GM20000 (cell line): Measurements from ENCODE around the gene CIDEC.
"Not testable (repeated sequence)": the region's sequence is repeated elsewhere in the genome, so short reads cannot be mapped to it uniquely, and the experiment has no call there.

Source experiments
- DNase-seq: peaks from one replicate; pipeline ENCODE4 v3.0.0; 2012; ENCODE audit warnings: low spot score
- TF ChIP-seq, protein P1 (sequence below): IDR thresholded peaks from 2 replicates; pipeline ENCODE4 v1.5.1; 2012; ENCODE audit warnings: mild to moderate bottlenecking, control low read depth; ENCODE audit errors: extremely low read depth, missing control alignments

The CIDEC gene

DNA sequence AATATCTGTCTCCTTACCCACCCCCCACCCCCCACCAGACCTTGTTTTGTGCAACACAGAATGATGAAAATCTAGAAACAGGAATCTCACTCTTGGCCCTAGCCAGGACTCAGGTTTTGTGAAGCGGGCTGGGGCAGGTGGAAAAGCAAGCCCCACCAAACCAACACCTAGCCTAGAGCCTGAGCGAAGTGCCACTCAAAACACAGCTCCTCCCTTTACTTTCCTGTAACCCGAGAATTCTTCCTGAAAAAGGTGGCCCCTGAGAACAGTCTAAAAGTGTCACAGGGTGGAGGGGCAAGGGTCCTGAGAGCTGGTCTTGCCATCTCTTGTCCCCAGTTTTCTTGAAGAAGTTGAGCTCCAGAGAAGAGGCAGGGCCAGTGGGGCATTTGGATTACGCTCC lies 18.9 kb downstream of the CIDEC start:
- TF ChIP-seq, protein P1, sequence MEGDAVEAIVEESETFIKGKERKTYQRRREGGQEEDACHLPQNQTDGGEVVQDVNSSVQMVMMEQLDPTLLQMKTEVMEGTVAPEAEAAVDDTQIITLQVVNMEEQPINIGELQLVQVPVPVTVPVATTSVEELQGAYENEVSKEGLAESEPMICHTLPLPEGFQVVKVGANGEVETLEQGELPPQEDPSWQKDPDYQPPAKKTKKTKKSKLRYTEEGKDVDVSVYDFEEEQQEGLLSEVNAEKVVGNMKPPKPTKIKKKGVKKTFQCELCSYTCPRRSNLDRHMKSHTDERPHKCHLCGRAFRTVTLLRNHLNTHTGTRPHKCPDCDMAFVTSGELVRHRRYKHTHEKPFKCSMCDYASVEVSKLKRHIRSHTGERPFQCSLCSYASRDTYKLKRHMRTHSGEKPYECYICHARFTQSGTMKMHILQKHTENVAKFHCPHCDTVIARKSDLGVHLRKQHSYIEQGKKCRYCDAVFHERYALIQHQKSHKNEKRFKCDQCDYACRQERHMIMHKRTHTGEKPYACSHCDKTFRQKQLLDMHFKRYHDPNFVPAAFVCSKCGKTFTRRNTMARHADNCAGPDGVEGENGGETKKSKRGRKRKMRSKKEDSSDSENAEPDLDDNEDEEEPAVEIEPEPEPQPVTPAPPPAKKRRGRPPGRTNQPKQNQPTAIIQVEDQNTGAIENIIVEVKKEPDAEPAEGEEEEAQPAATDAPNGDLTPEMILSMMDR, result no peak
- DNase-seq, result no peak

DNA sequence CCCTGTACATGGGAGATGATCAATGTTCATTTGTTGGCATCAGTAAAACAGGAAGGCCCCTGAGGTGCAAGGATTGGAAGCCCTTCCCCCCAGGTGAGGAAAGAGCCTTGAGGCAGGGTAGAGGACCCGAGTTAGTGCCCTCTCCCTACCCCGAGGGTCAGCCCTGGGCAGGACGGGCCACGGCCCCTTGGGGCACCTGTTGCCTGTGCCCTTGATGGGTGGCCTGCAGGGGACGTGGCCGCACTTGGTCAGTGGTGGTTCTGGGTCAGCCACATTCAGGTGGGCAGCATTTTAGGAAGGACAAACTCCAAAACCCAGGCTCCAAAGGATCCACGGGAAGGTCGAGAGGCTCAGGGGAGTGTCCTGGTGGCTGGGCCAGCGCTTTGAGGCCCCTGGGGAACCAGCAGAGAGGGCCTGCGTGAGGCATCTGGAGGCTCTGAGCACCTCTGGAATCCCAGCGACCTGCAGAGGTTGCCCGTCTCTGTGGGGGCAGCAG lies 20.5 kb downstream of the CIDEC start:
- DNase-seq, result no peak
- TF ChIP-seq, protein P1, result no peak

DNA sequence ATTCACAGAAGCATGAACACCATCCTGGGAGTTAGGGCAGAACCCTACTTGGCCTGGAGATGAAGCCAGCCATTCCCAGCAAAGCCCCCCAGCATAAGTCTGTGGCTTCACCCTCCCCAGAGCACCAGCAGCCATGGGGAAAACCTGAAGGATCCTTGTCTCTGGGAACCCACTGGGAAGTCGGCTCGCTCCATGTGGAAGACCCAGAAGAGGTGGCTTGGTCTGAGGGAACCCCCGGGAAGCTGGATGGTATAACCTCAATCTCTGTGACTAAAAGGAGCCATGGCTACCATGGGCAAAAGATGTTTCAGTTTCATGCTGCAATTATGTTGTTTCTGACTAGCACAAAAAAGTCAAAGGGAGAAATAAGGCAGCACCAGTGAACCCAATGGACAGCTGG lies 24.5 kb downstream of the CIDEC start:
- no peak for DNase-seq
- TF ChIP-seq, protein P1, result no peak

DNA sequence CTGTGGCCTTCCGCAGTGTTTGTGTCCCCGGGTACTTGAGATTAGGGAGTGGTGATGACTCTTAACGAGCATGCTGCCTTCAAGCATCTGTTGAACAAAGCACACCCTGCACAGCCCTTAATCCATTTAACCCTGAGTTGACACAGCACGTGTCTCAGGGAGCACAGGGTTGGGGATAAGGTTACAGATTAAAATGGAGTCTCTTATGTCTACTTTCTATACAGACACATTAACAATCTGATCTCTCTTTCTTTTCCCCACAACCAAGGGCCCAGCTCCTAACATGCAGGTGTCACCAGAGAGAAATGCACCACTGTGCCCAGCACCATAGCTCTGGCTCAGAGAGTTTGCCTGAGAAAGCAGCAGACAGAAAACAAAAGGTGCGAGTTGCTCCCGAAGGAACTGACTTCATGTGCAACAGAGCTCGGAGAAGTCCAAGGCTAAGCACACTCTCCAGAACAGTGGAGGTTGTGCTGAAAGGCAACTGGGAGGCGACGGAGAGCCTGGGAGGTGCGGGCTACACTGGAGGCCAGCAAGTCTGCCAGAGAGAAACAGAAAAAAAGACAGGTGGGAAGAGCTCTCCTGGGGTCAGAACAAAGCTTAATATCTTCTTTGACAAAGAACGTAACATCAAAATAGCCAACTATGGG lies 25.6 kb downstream of the CIDEC start:
- not testable (repeated sequence) for DNase-seq

DNA sequence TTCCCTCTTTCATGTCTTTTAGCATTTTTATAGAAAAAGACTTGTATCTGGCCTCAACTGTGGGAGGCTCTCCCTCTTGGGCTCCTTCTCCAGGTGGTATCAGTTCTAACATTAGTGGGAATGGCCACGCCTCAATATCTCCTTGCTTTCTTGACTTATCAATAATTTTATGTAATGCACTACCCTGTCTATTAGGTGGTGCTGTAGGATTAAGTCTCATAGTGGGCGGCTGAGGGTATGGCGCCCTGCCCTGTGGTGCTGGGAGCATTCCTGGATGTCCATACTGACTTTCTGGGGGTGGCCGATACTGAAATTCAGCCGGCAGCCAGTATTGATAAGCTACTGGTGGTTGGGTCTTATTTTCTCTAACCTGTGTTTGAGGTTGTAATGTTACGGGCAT lies 27.5 kb downstream of the CIDEC start:
- no peak for DNase-seq
- TF ChIP-seq, protein P1, result no peak

DNA sequence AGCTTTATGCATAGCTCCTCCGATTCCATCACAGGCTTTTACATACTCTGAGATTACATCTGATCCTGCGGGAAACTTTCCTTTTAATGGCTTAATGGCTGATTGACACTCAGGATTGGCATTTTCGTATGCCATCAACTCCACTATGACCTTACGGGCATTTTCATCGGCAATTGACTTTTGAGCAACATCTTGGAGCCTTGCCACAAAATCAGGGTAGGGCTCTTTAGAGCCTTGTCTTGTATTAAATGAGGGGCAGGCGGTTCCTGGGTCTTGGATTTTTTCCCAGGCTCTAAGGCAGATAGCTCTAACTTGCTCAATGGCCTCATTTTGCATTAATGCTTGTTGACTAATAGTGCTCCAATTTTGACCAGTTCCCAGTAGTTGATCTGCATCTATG lies 28.1 kb downstream of the CIDEC start:
- not testable (repeated sequence) for DNase-seq

DNA sequence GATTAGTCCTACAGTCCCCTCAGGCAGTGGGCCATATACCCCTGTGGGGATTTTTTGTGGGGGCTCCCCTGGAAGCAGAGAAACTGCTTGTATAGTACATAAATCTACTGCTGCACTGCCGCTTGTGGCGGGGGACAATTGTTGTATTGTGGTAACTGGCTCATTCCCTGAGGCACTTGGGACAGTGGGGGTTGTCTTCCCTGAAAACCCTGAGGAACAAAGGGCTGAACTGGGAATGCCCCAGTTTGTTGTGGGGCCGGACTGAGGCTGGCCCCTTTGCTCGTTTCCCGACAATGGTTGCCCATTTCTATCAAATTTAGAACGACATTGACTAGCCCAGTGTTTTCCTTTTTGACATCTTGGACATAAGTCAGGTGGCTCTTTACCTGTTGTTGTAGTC lies 28.7 kb downstream of the CIDEC start:
- not testable (repeated sequence) for DNase-seq

DNA sequence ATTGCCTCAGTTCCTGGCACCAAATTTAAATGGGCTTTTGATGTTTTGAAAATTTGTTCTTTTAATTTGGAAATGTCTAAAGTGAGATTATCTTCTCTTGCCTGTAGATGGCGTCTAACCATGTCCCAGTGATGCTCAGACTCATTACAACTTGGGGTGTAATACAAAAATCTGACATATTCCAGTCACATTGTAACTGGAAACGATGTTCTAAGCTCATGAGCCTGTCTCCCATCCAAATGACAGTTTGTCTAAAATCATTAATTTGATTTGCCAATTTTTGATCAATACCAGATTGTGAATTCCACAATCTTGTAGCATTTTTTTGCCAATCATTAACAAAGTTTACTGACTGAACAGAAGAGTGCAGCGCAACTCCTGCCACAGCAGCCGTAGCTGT lies 31.2 kb downstream of the CIDEC start:
- TF ChIP-seq, protein P1, result peak; percentile 27
- not testable (repeated sequence) for DNase-seq

DNA sequence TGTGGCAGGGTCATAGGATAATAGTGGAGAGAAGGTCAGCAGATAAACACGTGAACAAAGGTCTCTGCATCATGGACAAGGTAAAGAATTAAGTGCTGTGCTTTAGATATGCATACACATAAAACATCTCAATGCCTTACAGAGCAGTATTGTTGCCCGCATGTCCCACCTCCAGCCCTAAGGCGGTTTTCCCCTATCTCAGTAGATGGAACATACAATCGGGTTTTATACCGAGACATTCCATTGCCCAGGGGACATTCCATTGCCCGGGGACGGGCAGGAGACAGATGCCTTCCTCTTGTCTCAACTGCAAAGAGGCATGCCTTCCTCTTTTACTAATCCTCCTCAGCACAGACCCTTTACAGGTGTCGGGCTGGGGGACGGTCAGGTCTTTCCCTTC lies 32.2 kb downstream of the CIDEC start:
- not testable (repeated sequence) for DNase-seq
